Gastrocnemius medialis (tissue), 4 donors: ENCODE data around the gene LRP5.

Experiments used
- CTCF ChIP-seq, 5 experiments: fragments of 450-650 bp in 3 of 5; fragments of 200-600 bp in 2 of 5; sonication (generic) in 2 of 5; IDR thresholded peaks in 4 of 5; conservative IDR thresholded peaks in 1 of 5; 1 replicate in 4 of 5; 2 replicates in 1 of 5; pipeline ENCODE4 v1.5.1; 2016 to 2019; ENCODE audit warnings: antibody characterized with exemption in 5 of 5, mild to moderate bottlenecking in 3 of 5, moderate library complexity in 3 of 5
- POLR2A ChIP-seq, 2 donors: fragments of 450-650 bp; IDR thresholded peaks; one replicate each; pipeline ENCODE4 v1.6.1; 2017; ENCODE audit warnings: antibody characterized with exemption in 2 of 2, mild to moderate bottlenecking in 2 of 2, moderate library complexity in 2 of 2

DNA sequence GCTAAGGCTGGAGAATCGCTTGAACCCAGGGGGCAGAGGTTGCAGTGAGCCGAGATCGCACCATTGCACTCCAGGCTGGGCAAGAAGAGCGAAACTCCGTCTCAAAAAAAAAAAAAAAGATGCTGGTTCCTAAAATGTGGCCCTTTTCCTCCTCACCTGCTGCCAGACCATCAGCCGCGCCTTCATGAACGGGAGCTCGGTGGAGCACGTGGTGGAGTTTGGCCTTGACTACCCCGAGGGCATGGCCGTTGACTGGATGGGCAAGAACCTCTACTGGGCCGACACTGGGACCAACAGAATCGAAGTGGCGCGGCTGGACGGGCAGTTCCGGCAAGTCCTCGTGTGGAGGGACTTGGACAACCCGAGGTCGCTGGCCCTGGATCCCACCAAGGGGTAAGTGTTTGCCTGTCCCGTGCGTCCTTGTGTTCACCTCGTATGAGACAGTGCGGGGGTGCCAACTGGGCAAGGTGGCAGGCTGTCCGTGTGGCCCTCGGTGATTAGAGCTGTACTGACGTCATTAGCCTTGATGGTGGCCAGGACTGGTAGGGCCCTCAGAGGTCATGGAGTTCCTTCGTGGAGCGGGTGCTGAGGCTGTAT lies 97.5 kb downstream of the LRP5 start:
- TF ChIP-seq CTCF (IDR thresholded peaks at IDR 0.05 in 4 of 5, conservative IDR thresholded peaks at IDR 0.05 in 1 of 5) (no peak), POLR2A (IDR thresholded peaks at IDR 0.05) (no peak)
